AG04449 (cell line): ENCODE results near the gene BMPR2.
"Not testable (repeated sequence)": the region's sequence is repeated elsewhere in the genome, so short reads cannot be mapped to it uniquely, and the experiment has no call there.

Experiments used
- CTCF ChIA-PET: fragments of 350-600 bp; formaldehyde crosslinking; extraction: SDS; loops from one replicate; lab custom pipeline; 2021; ENCODE audit warnings: antibody characterized with exemption; lab: Yijun Ruan, JAX
- POLR2A ChIA-PET: fragments of 400-600, 350-600 bp; formaldehyde crosslinking; extraction: SDS; loops from one replicate; lab custom pipeline; 2020; ENCODE audit warnings: antibody characterized with exemption, inconsistent platforms; lab: Yijun Ruan, JAX
- DNase-seq: peaks from one replicate; pipeline ENCODE4 v3.0.0-alpha.2; 2010; ENCODE audit warnings: low read depth, low spot score
- H3K4me3 ChIP-seq: 2 replicates; pipeline ENCODE4 v1.5.1; 2011; ENCODE audit warnings: low read depth, mild to moderate bottlenecking, control low read depth, low read length
- TF ChIP-seq, protein P1 (sequence below): IDR thresholded peaks from one replicate; pipeline ENCODE4 v1.5.1; 2011; ENCODE audit warnings: mild to moderate bottlenecking, moderate library complexity, low read length, control low read depth, inconsistent platforms; ENCODE audit not compliant: insufficient read depth; ENCODE audit errors: missing control alignments

Gene BMPR2

DNA sequence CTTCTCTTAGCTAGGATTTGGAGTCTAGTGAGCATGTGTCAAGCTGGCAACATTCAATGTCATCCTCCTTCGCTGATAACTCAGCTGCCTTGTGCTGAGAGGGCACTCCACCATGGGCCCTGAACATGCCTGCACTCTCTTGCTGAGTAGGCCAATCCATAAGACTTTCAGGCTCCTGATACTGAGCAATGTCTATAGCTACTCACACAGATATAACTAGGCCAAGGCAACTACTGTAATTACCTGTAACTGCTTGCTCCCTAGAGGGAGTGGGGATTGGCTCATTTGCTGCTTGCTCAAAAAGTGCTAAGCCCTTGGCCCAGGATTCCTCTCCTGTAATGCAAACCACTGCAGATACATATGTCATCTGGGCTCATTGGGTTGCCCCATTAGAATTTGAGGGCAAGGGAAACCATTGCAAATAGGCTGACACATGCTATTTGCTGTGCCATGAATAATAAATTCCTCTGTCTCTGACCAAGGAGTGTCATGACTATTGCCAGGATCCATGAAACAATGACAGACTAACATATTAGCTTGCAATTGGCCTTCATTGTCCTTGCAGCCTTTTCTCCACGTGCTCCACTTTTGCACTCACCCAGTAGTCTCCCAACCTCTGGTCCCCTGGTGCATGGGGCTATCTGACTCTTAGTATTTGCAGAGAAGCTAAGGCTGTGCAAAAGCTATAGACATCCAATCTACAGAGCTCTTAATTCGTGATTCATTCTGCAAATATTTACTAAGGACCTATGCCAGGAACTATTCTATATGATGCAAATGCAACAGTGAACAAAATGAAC is 36.9 kb upstream of the BMPR2 start:
- ChIA-PET CTCF (interaction anchor here (0.7 to 1.7 kb wide), 3 partner anchors 10 to 475 kb away, joined by 3 read pairs; no protein-coding TSS in a partner anchor), POLR2A (no interaction called here)
- no peak overlapping the region for H3K4me3 ChIP-seq
- TF ChIP-seq, protein P1, sequence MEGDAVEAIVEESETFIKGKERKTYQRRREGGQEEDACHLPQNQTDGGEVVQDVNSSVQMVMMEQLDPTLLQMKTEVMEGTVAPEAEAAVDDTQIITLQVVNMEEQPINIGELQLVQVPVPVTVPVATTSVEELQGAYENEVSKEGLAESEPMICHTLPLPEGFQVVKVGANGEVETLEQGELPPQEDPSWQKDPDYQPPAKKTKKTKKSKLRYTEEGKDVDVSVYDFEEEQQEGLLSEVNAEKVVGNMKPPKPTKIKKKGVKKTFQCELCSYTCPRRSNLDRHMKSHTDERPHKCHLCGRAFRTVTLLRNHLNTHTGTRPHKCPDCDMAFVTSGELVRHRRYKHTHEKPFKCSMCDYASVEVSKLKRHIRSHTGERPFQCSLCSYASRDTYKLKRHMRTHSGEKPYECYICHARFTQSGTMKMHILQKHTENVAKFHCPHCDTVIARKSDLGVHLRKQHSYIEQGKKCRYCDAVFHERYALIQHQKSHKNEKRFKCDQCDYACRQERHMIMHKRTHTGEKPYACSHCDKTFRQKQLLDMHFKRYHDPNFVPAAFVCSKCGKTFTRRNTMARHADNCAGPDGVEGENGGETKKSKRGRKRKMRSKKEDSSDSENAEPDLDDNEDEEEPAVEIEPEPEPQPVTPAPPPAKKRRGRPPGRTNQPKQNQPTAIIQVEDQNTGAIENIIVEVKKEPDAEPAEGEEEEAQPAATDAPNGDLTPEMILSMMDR = no peak
- DNase-seq = peak; percentile 9

DNA sequence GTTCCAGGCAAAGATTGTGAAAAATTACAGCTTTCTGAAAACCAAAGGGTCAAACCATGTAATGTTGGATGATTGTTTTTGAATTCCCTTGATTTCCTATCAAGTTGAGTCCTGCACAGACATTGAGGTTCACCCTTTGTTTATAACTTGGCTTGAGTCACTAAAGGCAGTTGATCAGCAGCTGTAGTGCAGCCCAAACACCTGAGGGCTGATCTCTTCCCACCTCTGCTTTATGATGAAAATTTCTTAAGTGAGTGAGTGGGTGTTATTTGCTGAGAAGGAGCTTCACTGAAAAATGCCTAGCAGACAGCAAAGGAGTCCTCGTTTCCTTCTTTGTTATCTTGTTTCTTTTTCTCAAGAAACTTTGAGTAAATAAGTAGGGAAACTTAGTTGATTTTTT is 31.9 kb upstream of the BMPR2 start:
- ChIA-PET POLR2A (no interaction called here), CTCF (interaction anchor here (0.6 to 2.1 kb wide), 3 partner anchors 10 to 595 kb away, joined by 3 to 6 read pairs (median 3); no protein-coding TSS in a partner anchor)
- no peak for DNase-seq
- TF ChIP-seq, protein P1 = no peak
- H3K4me3 ChIP-seq = no peak overlapping the region

DNA sequence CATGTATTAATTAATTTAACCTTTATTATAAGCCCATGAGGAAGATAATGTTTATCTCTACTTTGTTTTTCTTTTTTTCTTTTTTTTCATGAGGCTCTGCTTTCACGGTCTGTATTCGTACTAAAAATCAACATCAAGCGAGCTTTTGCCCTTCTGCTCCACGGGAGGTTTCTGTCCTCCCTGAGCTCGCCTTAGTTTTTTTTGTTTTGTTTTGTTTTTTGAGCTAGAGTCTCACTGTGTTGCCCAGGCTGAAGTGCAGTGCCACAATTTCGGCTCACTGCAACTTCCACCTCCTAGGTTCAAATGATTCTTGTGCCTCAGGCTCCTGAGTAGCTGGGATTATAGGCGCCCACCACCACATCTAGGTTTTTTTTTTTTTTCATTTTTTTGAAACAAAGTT is 29.9 kb upstream of the BMPR2 start:
- ChIA-PET CTCF (no interaction called here), POLR2A (no interaction called here)
- no peak overlapping the region for H3K4me3 ChIP-seq
- TF ChIP-seq, protein P1 = no peak
- no peak for DNase-seq

DNA sequence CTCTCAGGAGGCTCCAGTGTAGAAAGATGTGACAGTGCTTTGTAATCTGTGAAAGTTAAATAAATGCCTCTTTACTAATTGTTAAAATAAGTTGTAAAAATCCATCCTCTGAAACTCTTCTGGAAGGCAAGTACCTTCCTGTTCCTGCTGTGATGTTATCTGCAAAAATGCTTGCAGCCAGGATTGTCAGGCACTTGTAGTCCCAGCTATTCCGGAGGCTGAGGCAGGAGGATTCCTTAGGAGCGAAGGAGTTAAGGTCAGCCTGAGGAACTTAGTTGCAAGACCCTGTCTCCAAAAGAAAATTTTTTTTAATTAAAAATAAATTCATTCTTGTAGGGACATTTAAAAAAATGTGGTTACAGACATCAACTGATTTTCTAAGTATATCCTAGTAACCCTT is 22.7 kb upstream of the BMPR2 start:
- DNase-seq = no peak
- no peak overlapping the region for H3K4me3 ChIP-seq
- POLR2A ChIA-PET = interaction anchor here (0.6 kb wide), 1 partner anchor 22 kb away, joined by 3 read pairs; no protein-coding TSS in a partner anchor
- CTCF ChIA-PET = interaction anchor here (2.1 kb wide), 1 partner anchor 9 kb away, joined by 6 read pairs; no protein-coding TSS in a partner anchor
- TF ChIP-seq, protein P1 = no peak

DNA sequence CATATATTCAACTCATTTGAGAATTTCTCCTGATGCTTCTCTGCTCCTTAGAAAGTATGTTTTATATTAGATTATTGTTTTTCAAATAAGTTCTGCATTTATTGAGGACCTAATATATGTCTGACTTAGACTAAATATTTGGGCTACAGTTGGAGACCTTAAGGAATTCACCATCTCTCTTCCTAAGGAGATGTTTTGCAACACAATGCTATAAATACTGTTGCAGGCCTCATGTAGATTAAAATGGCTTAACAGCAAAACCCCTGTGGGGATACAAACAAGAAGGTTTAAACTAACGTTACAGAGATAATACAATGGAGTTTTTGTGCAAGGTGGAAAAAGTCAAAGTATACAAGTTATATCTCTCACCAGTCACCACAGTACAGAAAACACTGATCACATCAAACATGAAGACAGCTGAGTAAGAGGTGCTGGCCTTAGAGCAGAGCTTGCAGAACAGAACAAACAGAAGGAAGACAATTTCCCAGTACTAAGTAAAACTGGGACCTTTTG is 20.1 kb upstream of the BMPR2 start:
- CTCF ChIA-PET = interaction anchor here (1.0 kb wide), 1 partner anchor 17 kb away, joined by 3 read pairs; no protein-coding TSS in a partner anchor
- no peak for DNase-seq

DNA sequence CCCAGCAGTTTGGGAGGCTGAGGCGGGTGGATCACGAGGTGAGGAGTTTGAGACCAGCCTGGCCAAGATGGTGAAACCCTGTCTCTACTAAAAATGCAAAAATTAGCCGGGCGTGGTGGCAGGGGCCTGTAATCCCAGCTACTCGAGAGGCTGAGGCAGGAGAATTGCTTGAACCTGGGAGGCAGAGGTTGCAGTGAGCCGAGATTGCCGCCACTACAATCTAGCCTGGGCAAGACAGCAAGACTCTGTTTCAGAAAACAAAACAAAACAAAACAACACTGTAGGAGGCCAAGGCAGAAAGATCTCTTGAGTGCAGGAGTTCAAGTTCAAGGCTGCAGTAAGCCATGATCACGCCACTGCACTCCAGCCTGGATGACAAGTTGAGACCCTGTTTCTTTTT is 17.2 kb upstream of the BMPR2 start:
- DNase-seq, POLR2A ChIA-PET, H3K4me3 ChIP-seq, CTCF ChIA-PET: not testable (repeated sequence)

More for the DNA sequence above, 20.1 kb upstream of the BMPR2 start:
- POLR2A ChIA-PET = no interaction called here
- no peak overlapping the region for H3K4me3 ChIP-seq
- TF ChIP-seq, protein P1 = no peak
